HCT116 (cell line): ENCODE results near the gene MYO7B. TPM values are rescaled to one million over a fixed set of nuclear protein-coding genes. Genes with fewer than 3 reads are reported as not detected.

Source experiments
- ATAC-seq: fragments of 200-7000 bp; cut with Tn5 transposase; 2 replicates; pipeline ENCODE4 v1.9.1; 2020; ENCODE audit warnings: mild to moderate bottlenecking, moderate library complexity
- BruUV-seq: library from RNA; stranded (reverse); fragments of 400-500 nt; replicated peaks from 2 replicates; lab custom pipeline; 2021; lab: Mats Ljungman, UMichigan
- CTCF ChIA-PET: fragments of 300-600 bp; sonication (Branson Sonifier 250); formaldehyde crosslinking; loops from one replicate; lab custom pipeline; 2021; ENCODE audit warnings: antibody characterized with exemption; lab: Charles Lee
- POLR2A ChIA-PET: fragments of 300-600, 350-600 bp; sonication (Branson Sonifier 250); formaldehyde crosslinking; loops from one replicate; lab custom pipeline; 2021; ENCODE audit warnings: antibody characterized with exemption; lab: Charles Lee
- RAD21 ChIA-PET, 2 experiments: fragments of 300-600 bp; sonication (Branson Sonifier 250); formaldehyde crosslinking; loops; one replicate each; lab custom pipeline; 2023; ENCODE audit warnings: low total read pairs in 2 of 2; ENCODE audit not compliant: uncharacterized antibody in 2 of 2, unreplicated experiment in 2 of 2, low non-redundant PET in 1 of 2; lab: Charles Lee
- DNase-seq: peaks from one replicate; pipeline ENCODE4 v3.0.0-alpha.2; 2010; ENCODE audit warnings: low read depth, low spot score
- H2AFZ ChIP-seq: fragments of 200-600 bp; shearing (Covaris generic), sonication (generic); 2 replicates; pipeline ENCODE4 v1.6.1; 2017; ENCODE audit warnings: low read depth, mixed run types, mixed read lengths, antibody characterized with exemption, low read length; ENCODE audit not compliant: poor library complexity, severe bottlenecking
- H3K27ac ChIP-seq: 2 replicates; pipeline ENCODE4 v1.5.1; 2012; ENCODE audit warnings: low read depth, low read length
- H3K27me3 ChIP-seq: fragments of 200-600 bp; sonication (generic); 2 replicates; pipeline ENCODE4 v1.6.1; 2016; ENCODE audit warnings: mixed run types, low read length, mixed read lengths; ENCODE audit not compliant: insufficient read depth
- H3K36me3 ChIP-seq, 2 experiments: fragments of 200-500 bp in 1 of 2; fragments of 200-600 bp in 1 of 2; sonication (Bioruptor generic) in 1 of 2; sonication (generic) in 1 of 2; 2 replicates each; pipeline versions ENCODE4 v1.5.1 to v1.6.1; 2014 to 2016; ENCODE audit warnings: low read length in 2 of 2, inconsistent platforms in 1 of 2, mixed read lengths in 1 of 2, mixed run types in 1 of 2; ENCODE audit not compliant: insufficient read depth in 2 of 2, control insufficient read depth in 1 of 2
- H3K4me1 ChIP-seq, 2 experiments: fragments of 200-600 bp in 1 of 2; sonication (generic) in 1 of 2; 2 replicates each; pipeline versions ENCODE4 v1.5.1 to v1.6.1; 2012 to 2017; ENCODE audit warnings: low read length in 2 of 2, inconsistent platforms in 1 of 2, mild to moderate bottlenecking in 1 of 2, mixed read lengths in 1 of 2, mixed run types in 1 of 2, moderate library complexity in 1 of 2; ENCODE audit not compliant: insufficient read depth in 2 of 2, control insufficient read depth in 1 of 2
- H3K4me2 ChIP-seq: fragments of 200-600 bp; sonication (generic); 2 replicates; pipeline ENCODE4 v1.6.1; 2017; ENCODE audit warnings: mixed run types, low read length, mixed read lengths
- H3K4me3 ChIP-seq, 2 experiments: fragments of 200-600 bp in 1 of 2; sonication (generic) in 1 of 2; replicated peaks in 1 of 2; 2 replicates each; pipeline ENCODE4 v1.5.1; 2011 to 2016; ENCODE audit warnings: low read length in 2 of 2, control low read depth in 1 of 2, low read depth in 1 of 2, mild to moderate bottlenecking in 1 of 2, mixed read lengths in 1 of 2, mixed run types in 1 of 2
- H3K79me2 ChIP-seq: fragments of 200-600 bp; sonication (generic); 2 replicates; pipeline ENCODE4 v1.6.1; 2017; ENCODE audit warnings: mild to moderate bottlenecking, mixed run types, low read length, moderate library complexity, mixed read lengths; ENCODE audit not compliant: insufficient read depth
- H3K9ac ChIP-seq: fragments of 200-600 bp; sonication (generic); 2 replicates; pipeline ENCODE4 v1.6.1; 2016; ENCODE audit warnings: low read length, mixed read lengths
- H3K9me2 ChIP-seq: fragments of 200-600 bp; sonication (generic), shearing (Covaris generic); 2 replicates; pipeline ENCODE4 v1.6.1; 2017; ENCODE audit warnings: mixed run types, mild to moderate bottlenecking, moderate library complexity; ENCODE audit not compliant: insufficient read depth
- H3K9me3 ChIP-seq, 2 experiments: fragments of 200-500 bp in 1 of 2; fragments of 200-600 bp in 1 of 2; sonication (Bioruptor generic) in 1 of 2; sonication (generic) in 1 of 2; 2 replicates each; pipeline ENCODE4 v1.6.1; 2014 to 2017; ENCODE audit warnings: low read length in 2 of 2, mixed read lengths in 2 of 2, inconsistent platforms in 1 of 2, low read depth in 1 of 2, mild to moderate bottlenecking in 1 of 2, mixed run types in 1 of 2, moderate library complexity in 1 of 2; ENCODE audit not compliant: control insufficient read depth in 1 of 2, insufficient read depth in 1 of 2
- H4K20me1 ChIP-seq: fragments of 200-600 bp; sonication (generic), shearing (Covaris generic); 2 replicates; pipeline ENCODE4 v1.6.1; 2017; ENCODE audit warnings: mixed run types, mild to moderate bottlenecking, moderate library complexity; ENCODE audit not compliant: insufficient read depth
- CBX3 ChIP-seq: IDR thresholded peaks from 2 replicates; pipeline ENCODE4 v1.6.1; 2012; ENCODE audit warnings: low read depth
- CEBPB ChIP-seq: IDR thresholded peaks from 2 replicates; pipeline ENCODE4 v1.6.1; 2012; ENCODE audit warnings: low read depth
- CTCF ChIP-seq, 3 experiments: fragments of 200-600 bp in 1 of 3; sonication (generic) in 1 of 3; IDR thresholded peaks in 2 of 3; conservative IDR thresholded peaks in 1 of 3; 2 replicates each; pipeline ENCODE4 v1.5.1; 2012 to 2017; ENCODE audit warnings: low read depth in 2 of 3, low read length in 2 of 3, antibody characterized with exemption in 1 of 3, borderline replicate concordance in 1 of 3, control low read depth in 1 of 3, mild to moderate bottlenecking in 1 of 3, mixed read lengths in 1 of 3, mixed run types in 1 of 3, moderate library complexity in 1 of 3; ENCODE audit not compliant: insufficient read depth in 1 of 3
- EGR1 ChIP-seq: IDR thresholded peaks from 2 replicates; pipeline ENCODE4 v1.6.1; 2012; ENCODE audit warnings: low read depth
- EZH2 ChIP-seq: fragments of 200-600 bp; sonication (generic); IDR thresholded peaks from 2 replicates; pipeline ENCODE4 v1.6.1; 2017; ENCODE audit warnings: antibody characterized with exemption, mixed run types
- EZH2phosphoT487 ChIP-seq: fragments of 200-600 bp; IDR thresholded peaks from 2 replicates; pipeline ENCODE4 v1.6.1; 2018; ENCODE audit warnings: antibody characterized with exemption, borderline replicate concordance
- FOSL1 ChIP-seq: IDR thresholded peaks from 2 replicates; pipeline ENCODE4 v1.6.1; 2012; ENCODE audit warnings: low read depth
- JUND ChIP-seq: IDR thresholded peaks from 2 replicates; pipeline ENCODE4 v1.6.1; 2012
- MAX ChIP-seq: IDR thresholded peaks from 2 replicates; pipeline ENCODE4 v1.6.1; 2012
- POLR2A ChIP-seq: IDR thresholded peaks from 2 replicates; pipeline ENCODE4 v1.7.0; 2011; ENCODE audit warnings: borderline replicate concordance; ENCODE audit not compliant: insufficient read depth, insufficient read length; ENCODE audit errors: extremely low read depth
- POLR2AphosphoS5 ChIP-seq: IDR thresholded peaks from 2 replicates; pipeline ENCODE4 v1.6.1; 2011; ENCODE audit warnings: mild to moderate bottlenecking, low read depth, low read length, moderate library complexity
- RAD21 ChIP-seq: IDR thresholded peaks from 2 replicates; pipeline ENCODE4 v1.6.1; 2012; ENCODE audit warnings: low read depth, mild to moderate bottlenecking
- SIN3A ChIP-seq: IDR thresholded peaks from 2 replicates; pipeline ENCODE4 v1.6.1; 2012; ENCODE audit warnings: low read depth
- SP1 ChIP-seq: IDR thresholded peaks from 2 replicates; pipeline ENCODE4 v1.6.1; 2012; ENCODE audit warnings: low read depth
- SRF ChIP-seq: IDR thresholded peaks from 2 replicates; pipeline ENCODE4 v1.6.1; 2012; ENCODE audit warnings: low read depth
- TCF7L2 ChIP-seq: IDR thresholded peaks from 2 replicates; pipeline ENCODE4 v1.7.0; 2011; ENCODE audit warnings: borderline replicate concordance, inconsistent platforms; ENCODE audit not compliant: insufficient read depth, insufficient read length; ENCODE audit errors: extremely low read depth
- YY1 ChIP-seq: IDR thresholded peaks from 2 replicates; pipeline ENCODE4 v1.6.1; 2011; ENCODE audit warnings: low read length, low read depth, moderate library complexity, mild to moderate bottlenecking; ENCODE audit not compliant: insufficient replicate concordance; ENCODE audit errors: extremely low read depth
- ZFX ChIP-seq: fragments of 450-650 bp; IDR thresholded peaks from 2 replicates; pipeline ENCODE4 v1.6.1; 2017
- ZNF274 ChIP-seq: fragments of 200-500 bp; sonication (Bioruptor generic); IDR thresholded peaks from 2 replicates; pipeline ENCODE4 v1.6.1; 2014; ENCODE audit warnings: mild to moderate bottlenecking, low read depth, low read length, inconsistent platforms
- intact Hi-C: fragments of 100-400 bp; cut with micrococcal nuclease; formaldehyde crosslinking; loops from 2 replicates; pipeline ENCODE4 v1.10.0; 2022
- total RNA-seq: library from RNA; stranded (reverse); gene quantifications from one replicate; pipeline ENCODE4 v1.2.1, GENCODE V29; 2021; ENCODE audit not compliant: unreplicated experiment

Gene MYO7B
- total RNA-seq, 1 experiment from 2014 or later: 0.07 TPM

GRCh38 chr2:127589841-127590240, 54.4 kb downstream of the MYO7B start:
- no peak overlapping the region for H3K27ac ChIP-seq
- intact Hi-C loops: loop anchor here (2.0 kb wide), 1 partner anchor 111 kb away; the partner anchor contains the start of gene SFT2D3
- CTCF ChIA-PET: interaction anchor here (2.5 kb wide), 1 partner anchor 59 kb away, joined by 97 read pairs; no protein-coding TSS in a partner anchor
- no TSS peak for BruUV-seq
- H3K9me3 ChIP-seq: no peaks in the 10 kb centered on the region
- no peaks in the 10 kb centered on the region for H3K27me3 ChIP-seq
- no peak overlapping the region for H3K4me2 ChIP-seq
- POLR2A ChIA-PET: no interaction called here
- no peak for DNase-seq
- no peak overlapping the region for H3K9ac ChIP-seq
- H2AFZ ChIP-seq: no peak overlapping the region
- no peak for ATAC-seq
- no peaks in the 10 kb centered on the region for H4K20me1 ChIP-seq
- RAD21 ChIA-PET: no interaction called here
- no peaks in the 10 kb centered on the region for H3K79me2 ChIP-seq
- H3K4me3 ChIP-seq: no peak overlapping the region
- no peaks in the 10 kb centered on the region for H3K9me2 ChIP-seq
- no peaks in the 10 kb centered on the region for H3K36me3 ChIP-seq
- no peak for TF ChIP-seq TCF7L2
- no peak for TF ChIP-seq EGR1
- TF ChIP-seq EZH2phosphoT487: no peak
- TF ChIP-seq ZFX: no peak
- no peak for TF ChIP-seq EZH2
- no peak for TF ChIP-seq CEBPB
- no peak for TF ChIP-seq SP1
- no peak for TF ChIP-seq JUND
- TF ChIP-seq ZNF274: no peak
- no peak for TF ChIP-seq RAD21
- no peak for TF ChIP-seq CTCF (IDR thresholded peaks at IDR 0.05 in 2 of 3, conservative IDR thresholded peaks at IDR 0.05 in 1 of 3; ENCODE audit: borderline replicate concordance in 1 of 3, insufficient read depth in 1 of 3, low read depth in 2 of 3, low read length in 2 of 3)
- no peak for TF ChIP-seq SRF
- no peak for TF ChIP-seq YY1
- TF ChIP-seq POLR2A: no peak
- no peak for TF ChIP-seq SIN3A
- TF ChIP-seq FOSL1: no peak
- TF ChIP-seq CBX3: no peak
- TF ChIP-seq MAX: no peak
- TF ChIP-seq POLR2AphosphoS5: no peak
- H3K4me1 ChIP-seq: peaks cover 0 to 8% of the 10 kb centered on the region in 2 experiments; a peak in 1 of 4 replicates
